Measurements from ENCODE around the gene ZMYND19.
A peak's percentile ranks its signal among the peaks of the same experiment; 100 is the strongest.
"Not testable (repeated sequence)": the region's sequence is repeated elsewhere in the genome, so short reads cannot be mapped to it uniquely, and the experiment has no call there.

The ZMYND19 gene

DNA sequence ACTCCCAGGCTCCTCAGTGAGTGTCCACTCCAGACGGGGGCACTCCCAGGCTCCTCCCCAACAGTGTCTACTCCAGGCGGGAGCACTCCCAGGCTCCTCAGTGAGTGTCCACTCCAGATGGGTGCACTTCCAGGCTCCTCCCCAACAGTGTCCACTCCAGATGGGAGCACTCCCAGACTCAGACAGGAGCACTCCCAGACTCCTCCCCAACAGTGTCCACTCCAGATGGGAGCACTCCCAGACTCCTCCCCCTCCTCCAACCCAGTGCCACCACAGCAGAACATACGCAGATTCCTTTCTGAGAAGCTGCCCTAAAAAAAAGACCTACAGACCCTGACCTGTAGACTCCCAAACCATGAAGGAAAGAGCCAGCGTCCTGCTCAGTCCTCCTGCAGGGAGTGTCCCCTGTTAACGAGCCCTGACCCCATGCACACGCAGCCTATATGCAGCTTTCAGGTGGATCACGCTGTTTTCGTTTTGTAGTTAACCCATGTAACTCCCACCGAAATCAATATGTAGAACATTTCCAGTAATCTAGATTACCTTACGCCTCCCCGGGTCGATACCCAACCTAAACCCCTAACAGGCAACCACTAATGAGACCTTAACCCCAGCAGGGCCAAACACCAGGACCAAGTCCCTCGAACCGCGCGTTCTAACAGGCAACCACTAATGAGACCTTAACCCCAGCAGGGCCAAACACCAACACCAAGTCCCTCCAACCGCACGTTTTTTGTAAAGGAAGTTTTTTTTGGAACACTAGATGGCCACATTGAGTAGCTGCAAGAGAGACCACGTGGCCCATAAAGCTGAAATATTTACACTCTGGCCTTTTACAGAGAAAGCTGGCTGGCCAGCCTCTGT lies 55.8 kb downstream of the ZMYND19 start:
- H3K9ac ChIP-seq (ENCODE audit: low read depth, low read length, poor library complexity, severe bottlenecking): peak overlapping the region; percentile 70
- H3K36me3 ChIP-seq (ENCODE audit: insufficient read depth, low read length): no peaks in the 10 kb centered on the region
- peaks cover 38% of the 10 kb centered on the region for H3K4me1 ChIP-seq (ENCODE audit: insufficient read depth, low read length, poor library complexity, severe bottlenecking)
- no peaks in the 10 kb centered on the region for H3K9me2 ChIP-seq (replicated peaks; ENCODE audit: low read depth, low read length)
- TF ChIP-seq, protein P1, sequence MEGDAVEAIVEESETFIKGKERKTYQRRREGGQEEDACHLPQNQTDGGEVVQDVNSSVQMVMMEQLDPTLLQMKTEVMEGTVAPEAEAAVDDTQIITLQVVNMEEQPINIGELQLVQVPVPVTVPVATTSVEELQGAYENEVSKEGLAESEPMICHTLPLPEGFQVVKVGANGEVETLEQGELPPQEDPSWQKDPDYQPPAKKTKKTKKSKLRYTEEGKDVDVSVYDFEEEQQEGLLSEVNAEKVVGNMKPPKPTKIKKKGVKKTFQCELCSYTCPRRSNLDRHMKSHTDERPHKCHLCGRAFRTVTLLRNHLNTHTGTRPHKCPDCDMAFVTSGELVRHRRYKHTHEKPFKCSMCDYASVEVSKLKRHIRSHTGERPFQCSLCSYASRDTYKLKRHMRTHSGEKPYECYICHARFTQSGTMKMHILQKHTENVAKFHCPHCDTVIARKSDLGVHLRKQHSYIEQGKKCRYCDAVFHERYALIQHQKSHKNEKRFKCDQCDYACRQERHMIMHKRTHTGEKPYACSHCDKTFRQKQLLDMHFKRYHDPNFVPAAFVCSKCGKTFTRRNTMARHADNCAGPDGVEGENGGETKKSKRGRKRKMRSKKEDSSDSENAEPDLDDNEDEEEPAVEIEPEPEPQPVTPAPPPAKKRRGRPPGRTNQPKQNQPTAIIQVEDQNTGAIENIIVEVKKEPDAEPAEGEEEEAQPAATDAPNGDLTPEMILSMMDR (conservative IDR thresholded peaks at IDR 0.05; ENCODE audit: low read length): peak; percentile 76
- no peak for TF ChIP-seq EZH2phosphoT487 (IDR thresholded peaks at IDR 0.05; ENCODE audit: borderline replicate concordance)
- H3K4me3 ChIP-seq (ENCODE audit: low read length, poor library complexity, severe bottlenecking): no peak overlapping the region
- peaks cover 14% of the 10 kb centered on the region for H3F3A ChIP-seq (ENCODE audit: low read depth)
- H3K4me2 ChIP-seq (ENCODE audit: low read depth, low read length, poor library complexity, severe bottlenecking): peak overlapping the region; percentile 67
- no peaks in the 10 kb centered on the region for H3K9me3 ChIP-seq (ENCODE audit: insufficient read depth, low read depth, low read length)
- H2AFZ ChIP-seq (ENCODE audit: low read length): peak overlapping the region; percentile 83
- H3K27me3 ChIP-seq (ENCODE audit: insufficient read depth, low read length, poor library complexity, severe bottlenecking): no peaks in the 10 kb centered on the region
- H3K79me2 ChIP-seq (ENCODE audit: insufficient read depth, low read length): no peaks in the 10 kb centered on the region
- no peaks in the 10 kb centered on the region for H4K20me1 ChIP-seq (ENCODE audit: insufficient read depth, low read length, poor library complexity, severe bottlenecking)

DNA sequence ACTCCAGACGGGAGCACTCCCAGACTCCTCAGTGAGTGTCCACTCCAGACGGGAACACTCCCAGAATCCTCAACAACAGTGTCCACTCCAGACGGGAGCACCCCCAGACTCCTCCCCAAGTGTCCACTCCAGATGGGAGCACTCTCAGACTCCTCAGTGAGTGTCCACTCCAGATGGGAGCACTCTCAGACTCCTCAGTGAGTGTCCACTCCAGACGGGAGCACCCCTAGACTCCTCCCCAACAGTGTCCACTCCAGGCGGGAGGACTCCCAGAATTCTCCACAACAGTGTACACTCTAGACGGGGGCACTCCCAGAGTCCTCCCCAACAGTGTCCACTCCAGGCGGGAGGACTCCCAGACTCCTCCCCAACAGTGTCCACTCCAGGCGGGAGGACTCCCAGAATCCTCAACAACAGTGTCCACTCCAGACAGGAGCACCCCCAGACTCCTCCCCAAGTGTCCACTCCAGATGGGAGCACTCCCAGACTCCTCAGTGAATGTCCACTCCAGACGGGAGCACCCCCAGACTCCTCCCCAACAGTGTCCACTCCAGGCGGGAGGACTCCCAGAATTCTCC lies 57.3 kb downstream of the ZMYND19 start:
- Histone ChIP-seq H3K4me1 (ENCODE audit: insufficient read depth, low read length, poor library complexity, severe bottlenecking) (peaks cover 38% of the 10 kb centered on the region), H3F3A (ENCODE audit: low read depth) (peaks cover 14% of the 10 kb centered on the region)
- not testable (repeated sequence) for H3K9me2 ChIP-seq (replicated peaks; ENCODE audit: low read depth, low read length); H3K9ac ChIP-seq (ENCODE audit: low read depth, low read length, poor library complexity, severe bottlenecking); H3K4me3 ChIP-seq (ENCODE audit: low read length, poor library complexity, severe bottlenecking); H3K27me3 ChIP-seq (ENCODE audit: insufficient read depth, low read length, poor library complexity, severe bottlenecking); H2AFZ ChIP-seq (ENCODE audit: low read length); H3K79me2 ChIP-seq (ENCODE audit: insufficient read depth, low read length); H3K36me3 ChIP-seq (ENCODE audit: insufficient read depth, low read length); H3K4me2 ChIP-seq (ENCODE audit: low read depth, low read length, poor library complexity, severe bottlenecking); H4K20me1 ChIP-seq (ENCODE audit: insufficient read depth, low read length, poor library complexity, severe bottlenecking); H3K9me3 ChIP-seq (ENCODE audit: insufficient read depth, low read depth, low read length)

Data from Loucy (cell line).